Right lobe of liver (tissue), 6 donors: ENCODE results near the gene RHCG. TPM values are rescaled to one million over a fixed set of nuclear protein-coding genes. Genes with fewer than 3 reads are reported as not detected.
A peak's percentile ranks its signal among the peaks of the same experiment; 100 is the strongest.

Source experiments
- ATAC-seq, 4 donors: fragments of 200-7000 bp; cut with Tn5 transposase; one replicate each; pipeline ENCODE4 v1.9.1; 2020; ENCODE audit warnings: mild to moderate bottlenecking in 4 of 4, moderate library complexity in 4 of 4
- DNase-seq, 3 donors: peaks; one replicate each; pipeline ENCODE4 v3.0.0-alpha.2; 2020
- H3K27ac ChIP-seq, 3 donors: fragments of 200-600 bp; one replicate each; pipeline ENCODE4 v1.8.0; 2022
- H3K27me3 ChIP-seq, 2 donors: fragments of 200-600 bp; one replicate each; pipeline ENCODE4 v1.8.0; 2022
- H3K36me3 ChIP-seq, 4 donors: fragments of 200-600 bp; sonication (generic) in 1 of 4; one replicate each; pipeline versions ENCODE4 v1.5.1 to v1.8.0; 2017 to 2022; ENCODE audit warnings: control low read depth in 1 of 4
- H3K4me1 ChIP-seq, 4 donors: fragments of 200-600 bp; sonication (generic) in 1 of 4; one replicate each; pipeline versions ENCODE4 v1.5.1 to v1.8.0; 2017 to 2022; ENCODE audit warnings: control low read depth in 1 of 4
- H3K4me3 ChIP-seq, 3 donors: fragments of 200-600 bp; one replicate each; pipeline ENCODE4 v1.8.0; 2022
- H3K9me3 ChIP-seq, 4 donors: fragments of 200-600 bp; sonication (generic) in 1 of 4; one replicate each; pipeline versions ENCODE4 v1.5.1 to v1.8.0; 2017 to 2022; ENCODE audit warnings: control low read depth in 1 of 4
- POLR2A ChIP-seq: fragments of 450-650 bp; IDR thresholded peaks from one replicate; pipeline ENCODE4 v1.6.1; 2017; ENCODE audit warnings: antibody characterized with exemption, mild to moderate bottlenecking
- WGBS: methylation state at CpG from one replicate; pipeline ENCODE4 v1.1.6; 2018; ENCODE audit warnings: low coverage, low lambda C conversion rate; ENCODE audit not compliant: insufficient coverage; ENCODE audit errors: missing lambda C conversion rate; 5-methylcytosine and 5-hydroxymethylcytosine counted together
- intact Hi-C, 2 donors: fragments of 100-400 bp; cut with DNase I; formaldehyde crosslinking; loops; one replicate each; pipeline versions ENCODE4 v1.11.2 to v1.14.1; 2022
- total RNA-seq, 6 experiments: library from RNA; depleted of rRNA in 2 of 6; stranded (reverse); fragments of >200 nt in 2 of 6; fragmentation: NEBNext Ultra II Directional in 3 of 6; extraction: Animal tissue kit (Norgen Biotek cat#: 25700) in 3 of 6; gene quantifications; one replicate each; pipeline versions ENCODE4 v1.1.0 to v1.2.4, GENCODE V29; 2016 to 2023
- TF ChIP-seq, protein P1 (sequence below), 4 donors: fragments of 200-600 bp in 3 of 4; fragments of 450-650 bp in 1 of 4; IDR thresholded peaks; one replicate each; pipeline versions ENCODE4 v1.5.1 to v1.8.0; 2016 to 2022; ENCODE audit warnings: antibody characterized with exemption in 4 of 4, mild to moderate bottlenecking in 2 of 4
- donor health status: DM: no; HTN: yes; CAD: no.
- donor health status: DM: no; HTN: no; CAD: no.
- donor health status: DM: no; HTN: no; CAD: no.
- donor health status: DM: no; HTN: yes; CAD: no.
- donor health status: DM: no; HTN: yes; CAD: no.

Gene RHCG
- total RNA-seq, 6 experiments from 2014 or later: 0.20 to 0.82 (median 0.37) TPM; not detected in 1

DNA sequence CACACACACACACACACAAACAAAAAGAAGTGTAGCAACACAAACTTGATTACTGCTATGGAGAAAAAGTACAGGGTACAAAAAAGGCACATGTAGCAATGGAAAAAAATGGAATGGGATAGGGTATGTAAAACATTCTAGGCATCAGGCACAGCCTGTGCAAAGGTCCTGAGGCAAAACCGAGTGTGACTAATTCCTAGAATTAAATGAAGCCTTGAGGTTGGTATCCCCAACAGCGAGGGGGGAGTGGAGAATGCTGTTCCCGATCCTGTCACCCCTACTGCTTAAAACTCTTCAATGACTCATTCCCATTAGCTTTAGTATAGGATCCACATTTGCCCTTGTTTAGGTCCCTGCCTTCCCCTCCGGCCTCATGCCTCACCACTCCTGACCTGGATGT lies 37.9 kb downstream of the RHCG start:
- H3K9me3 ChIP-seq: no peaks in the 10 kb centered on the region
- 84% methylated on average over 4 of the region's 4 CpGs for WGBS

DNA sequence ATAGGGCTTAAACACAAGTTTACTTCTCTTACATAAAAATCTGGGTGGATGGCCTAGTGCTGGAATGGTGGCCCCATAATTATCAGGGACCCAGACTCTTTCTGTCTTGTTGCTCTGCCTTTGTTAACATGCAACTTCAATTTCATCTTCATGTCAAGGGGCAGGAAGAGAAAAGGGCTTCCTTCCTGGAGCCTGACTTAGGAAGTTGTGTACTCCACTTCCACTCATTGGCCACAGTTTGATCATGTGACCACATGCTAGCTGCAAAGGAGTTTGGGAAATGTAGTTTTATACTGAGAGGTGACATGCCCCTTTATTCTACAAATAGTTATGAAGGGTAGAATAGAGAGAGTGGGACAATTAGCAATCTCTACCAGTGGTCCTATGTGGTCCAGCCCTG lies 39.3 kb downstream of the RHCG start:
- ATAC-seq: peak in 2 of 4 donors; percentile 15 to 27

More for the DNA sequence above, 37.9 kb downstream of the RHCG start:
- Histone ChIP-seq H3K27ac (peak overlapping the region; percentile 10 to 84 (median 83)), H3K27me3 (no peaks in the 10 kb centered on the region), H3K36me3 (no peaks in the 10 kb centered on the region), H3K4me1 (peaks cover 0 to 53% (median 26%) of the 10 kb centered on the region in 4 donors), H3K4me3 (no peak overlapping the region)
- intact Hi-C loops: no loop called here
- TF ChIP-seq POLR2A: no peak
- TF ChIP-seq, protein P1, sequence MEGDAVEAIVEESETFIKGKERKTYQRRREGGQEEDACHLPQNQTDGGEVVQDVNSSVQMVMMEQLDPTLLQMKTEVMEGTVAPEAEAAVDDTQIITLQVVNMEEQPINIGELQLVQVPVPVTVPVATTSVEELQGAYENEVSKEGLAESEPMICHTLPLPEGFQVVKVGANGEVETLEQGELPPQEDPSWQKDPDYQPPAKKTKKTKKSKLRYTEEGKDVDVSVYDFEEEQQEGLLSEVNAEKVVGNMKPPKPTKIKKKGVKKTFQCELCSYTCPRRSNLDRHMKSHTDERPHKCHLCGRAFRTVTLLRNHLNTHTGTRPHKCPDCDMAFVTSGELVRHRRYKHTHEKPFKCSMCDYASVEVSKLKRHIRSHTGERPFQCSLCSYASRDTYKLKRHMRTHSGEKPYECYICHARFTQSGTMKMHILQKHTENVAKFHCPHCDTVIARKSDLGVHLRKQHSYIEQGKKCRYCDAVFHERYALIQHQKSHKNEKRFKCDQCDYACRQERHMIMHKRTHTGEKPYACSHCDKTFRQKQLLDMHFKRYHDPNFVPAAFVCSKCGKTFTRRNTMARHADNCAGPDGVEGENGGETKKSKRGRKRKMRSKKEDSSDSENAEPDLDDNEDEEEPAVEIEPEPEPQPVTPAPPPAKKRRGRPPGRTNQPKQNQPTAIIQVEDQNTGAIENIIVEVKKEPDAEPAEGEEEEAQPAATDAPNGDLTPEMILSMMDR (IDR thresholded peaks at IDR 0.05): no peak
- ATAC-seq: no peak
- DNase-seq: no peak

DNA sequence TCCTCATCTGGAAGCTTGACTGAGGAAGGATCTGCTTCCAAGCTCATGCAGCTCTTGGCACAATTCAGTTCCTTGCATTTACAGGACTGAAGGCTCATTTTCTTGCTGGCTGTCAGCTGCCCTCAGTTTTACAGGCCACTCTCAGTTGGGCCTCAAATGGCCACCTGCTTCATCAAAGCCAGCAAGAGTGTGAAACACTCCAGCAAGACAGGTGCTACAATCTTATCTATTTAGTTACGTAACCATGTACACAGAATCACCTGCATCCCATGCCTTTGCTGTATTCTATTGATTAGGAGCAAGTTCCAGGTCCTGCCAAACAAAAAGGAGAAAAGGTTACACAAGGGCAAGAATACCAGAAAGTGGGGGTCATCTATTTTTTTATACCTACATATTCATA lies 40.8 kb downstream of the RHCG start:
- peaks cover 0 to 45% (median 21%) of the 10 kb centered on the region in 4 donors for H3K4me1 ChIP-seq
- H3K27me3 ChIP-seq: no peaks in the 10 kb centered on the region
- no peaks in the 10 kb centered on the region for H3K9me3 ChIP-seq
- peak overlapping the region in 1 of 3 donors; percentile 50 for H3K27ac ChIP-seq
- peak; percentile 38 to 60 (median 47) for ATAC-seq
- intact Hi-C loops: no loop called here
- TF ChIP-seq, protein P1 (IDR thresholded peaks at IDR 0.05): no peak
- TF ChIP-seq POLR2A: no peak
- DNase-seq: peak in 1 of 3 donors; percentile 56
- 24% methylated on average over 1 of the region's 1 CpG for WGBS
- H3K36me3 ChIP-seq: no peaks in the 10 kb centered on the region
- no peak overlapping the region for H3K4me3 ChIP-seq

More for the DNA sequence above, 39.3 kb downstream of the RHCG start:
- Histone ChIP-seq H3K27me3 (no peaks in the 10 kb centered on the region), H3K4me3 (no peak overlapping the region), H3K9me3 (no peaks in the 10 kb centered on the region), H3K4me1 (peaks cover 0 to 49% (median 25%) of the 10 kb centered on the region in 4 donors), H3K27ac (no peak overlapping the region), H3K36me3 (no peaks in the 10 kb centered on the region)
- no peak for TF ChIP-seq POLR2A
- TF ChIP-seq, protein P1 (IDR thresholded peaks at IDR 0.05): no peak
- intact Hi-C loops: no loop called here
- peak in 1 of 3 donors; percentile 22 for DNase-seq

DNA sequence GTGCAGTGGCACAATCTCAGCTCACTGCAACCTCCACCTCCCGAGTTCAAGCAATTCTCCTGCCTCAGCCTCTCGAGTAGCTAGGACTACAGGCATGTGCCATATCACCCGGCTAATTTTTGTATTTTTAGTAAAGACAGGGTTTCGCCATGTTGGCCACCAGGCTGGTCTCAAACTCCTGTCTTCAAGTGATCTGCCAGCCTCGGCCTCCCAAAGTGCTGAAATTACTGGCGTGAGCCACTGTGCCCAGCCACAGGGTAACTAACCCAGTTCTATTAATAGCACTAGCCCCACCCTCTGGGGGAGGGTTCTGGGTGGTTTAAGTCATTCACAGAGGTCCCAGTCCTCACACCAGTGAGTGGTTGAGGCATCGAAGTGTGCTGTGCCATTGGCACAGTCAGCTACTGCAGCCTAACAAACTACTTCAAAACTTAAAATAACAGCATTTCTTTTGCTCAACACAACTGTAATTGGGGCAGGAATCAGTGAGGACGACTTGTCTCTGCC lies 44.0 kb downstream of the RHCG start:
- DNase-seq (no peak), ATAC-seq (no peak)
- Histone ChIP-seq H3K36me3 (no peaks in the 10 kb centered on the region), H3K27ac (no peak overlapping the region), H3K4me1 (peaks cover 0 to 23% (median 9%) of the 10 kb centered on the region in 4 donors), H3K27me3 (no peaks in the 10 kb centered on the region), H3K9me3 (no peaks in the 10 kb centered on the region), H3K4me3 (no peak overlapping the region)
- 74% methylated on average over 6 of the region's 8 CpGs for WGBS
- TF ChIP-seq, protein P1 (IDR thresholded peaks at IDR 0.05): no peak
- TF ChIP-seq POLR2A: no peak
- intact Hi-C loops: no loop called here
